ENCODE measurements around the gene PDIA5. TPM values are rescaled to one million over a fixed set of nuclear protein-coding genes. Genes with fewer than 3 reads are reported as not detected.

The PDIA5 gene
- total and polyA plus RNA-seq, 8 donors, result 19.8 to 29.3 (median 25.7) TPM

DNA sequence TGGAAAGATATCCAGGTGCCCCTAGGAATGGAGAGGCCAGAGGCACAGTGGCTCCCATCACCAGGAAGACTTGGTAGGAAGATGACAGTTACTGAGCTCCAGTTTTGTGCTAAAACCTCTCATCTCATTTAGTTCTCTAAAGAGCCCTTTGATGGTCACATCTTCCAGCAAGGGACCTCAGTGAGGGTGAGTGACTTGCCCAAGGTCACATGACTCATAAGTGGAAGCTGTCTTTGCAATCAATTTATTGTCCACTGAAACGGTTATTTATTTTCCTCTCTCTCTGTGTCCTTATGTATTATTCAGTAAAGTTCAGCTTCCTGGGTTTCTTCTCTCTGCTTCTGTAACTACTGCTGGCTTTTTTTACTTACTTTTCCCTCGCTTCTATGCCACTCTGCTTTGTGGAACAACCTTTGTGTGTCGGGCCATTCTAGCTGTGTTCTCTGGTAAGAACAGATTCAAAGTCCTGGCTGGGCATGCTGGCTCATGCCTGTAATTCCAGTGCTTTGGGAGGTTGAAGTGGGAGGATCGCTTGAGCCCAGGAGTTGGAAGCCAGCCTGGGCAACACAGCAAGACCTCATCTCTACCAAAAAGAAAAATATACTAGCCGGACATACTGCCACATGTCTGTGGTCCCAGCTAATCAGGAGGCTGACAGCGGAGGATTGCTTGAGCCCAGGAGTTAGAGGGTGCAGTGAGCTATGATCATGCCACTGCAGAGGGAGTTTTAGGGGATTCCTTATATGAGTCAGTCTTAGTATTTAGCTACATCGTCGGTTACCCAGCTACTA is 55.9 kb downstream of the PDIA5 start:
- FAIRE-seq, result no peak
- H3K27me3 ChIP-seq, result no peaks in the 10 kb centered on the region
- intact Hi-C loops (cut with DNase I), result no loop called here

DNA sequence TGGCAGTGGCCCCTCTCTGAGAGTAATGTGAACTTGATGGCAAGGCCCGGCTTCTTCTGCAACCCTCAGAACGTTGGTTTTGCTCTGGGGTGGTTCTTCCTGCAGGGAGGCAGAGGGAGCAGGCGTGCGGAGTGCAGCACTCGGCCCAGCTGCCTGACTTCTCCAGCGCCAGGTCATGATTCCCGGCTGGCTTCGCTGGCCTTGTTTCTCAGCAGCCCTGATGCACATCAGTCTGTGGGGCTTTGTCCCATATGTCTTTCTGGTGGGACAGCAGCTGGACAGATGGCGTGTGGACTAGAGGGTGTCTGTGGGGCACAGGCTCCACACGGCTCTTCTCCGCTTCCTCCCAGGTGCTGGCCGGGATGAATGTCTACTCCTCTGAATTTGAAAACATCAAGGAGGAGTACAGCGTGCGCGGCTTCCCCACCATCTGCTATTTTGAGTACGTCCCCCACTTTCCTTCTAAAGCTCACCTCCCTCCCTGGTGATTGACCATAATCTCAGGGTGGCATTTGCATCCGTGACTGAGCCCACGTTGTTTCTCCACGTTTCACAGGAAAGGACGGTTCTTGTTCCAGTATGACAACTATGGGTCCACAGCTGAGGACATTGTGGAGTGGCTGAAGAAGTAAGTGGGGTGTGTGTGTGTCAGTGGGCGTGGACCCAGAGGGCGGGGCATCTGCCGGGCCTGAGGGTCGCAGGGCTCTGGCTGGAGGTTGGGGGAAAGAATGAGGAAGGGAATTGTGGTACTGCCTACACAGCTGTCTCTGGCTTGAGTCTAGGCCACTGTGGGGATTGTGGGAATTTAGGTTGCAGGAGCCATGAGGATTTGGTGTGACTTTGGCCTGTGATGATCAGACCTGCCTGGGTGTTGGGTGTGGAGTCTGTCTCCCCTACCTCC is 57.1 kb downstream of the PDIA5 start:
- Histone ChIP-seq H3K4me3 (no peak overlapping the region), H3K36me3 (peaks cover 0 to 48% (median 5%) of the 10 kb centered on the region in 3 donors), H3K27ac (no peak overlapping the region), H3K9me3 (no peaks in the 10 kb centered on the region), H3K27me3 (no peaks in the 10 kb centered on the region), H3K4me1 (no peaks in the 10 kb centered on the region)
- WGBS, 2 donors, result 86 to 90% methylated on average over 24 of the region's 24 CpGs
- no peak for ATAC-seq
- peak in 1 of 6 donors; percentile 41 for DNase-seq
- no peak for TF ChIP-seq CTCF (IDR thresholded peaks at IDR 0.05)
- intact Hi-C loops (cut with DNase I), result no loop called here
- no peak for FAIRE-seq

More for the DNA sequence above, 55.9 kb downstream of the PDIA5 start:
- H3K9me3 ChIP-seq, result no peaks in the 10 kb centered on the region
- H3K27ac ChIP-seq, result no peak overlapping the region
- DNase-seq (no peak), ATAC-seq (no peak)
- TF ChIP-seq CTCF (IDR thresholded peaks at IDR 0.05), result no peak
- H3K36me3 ChIP-seq, result peaks cover 0 to 46% (median 7%) of the 10 kb centered on the region in 3 donors
- 73 to 74% methylated on average over 8 of the region's 8 CpGs for WGBS, 2 donors
- no peaks in the 10 kb centered on the region for H3K4me1 ChIP-seq
- H3K4me3 ChIP-seq, result no peak overlapping the region

GRCh38 chr3:123124971-123125370 is 58.1 kb downstream of the PDIA5 start:
- WGBS, 2 donors, result 94 to 99% methylated on average over 7 of the region's 7 CpGs
- ATAC-seq, result no peak
- Histone ChIP-seq H3K4me1 (no peaks in the 10 kb centered on the region), H3K27me3 (no peaks in the 10 kb centered on the region), H3K4me3 (no peak overlapping the region), H3K9me3 (no peaks in the 10 kb centered on the region), H3K36me3 (peaks cover 0 to 55% (median 5%) of the 10 kb centered on the region in 3 donors), H3K27ac (no peak overlapping the region)
- TF ChIP-seq CTCF (IDR thresholded peaks at IDR 0.05), result no peak
- DNase-seq, result no peak
- FAIRE-seq, result no peak
- intact Hi-C loops (cut with DNase I), result no loop called here

- ATAC-seq (no peak), FAIRE-seq (no peak), DNase-seq (peak in 1 of 6 donors; percentile 33)
- H3K27ac ChIP-seq, result no peak overlapping the region
- 76 to 87% methylated on average over 7 of the region's 7 CpGs for WGBS, 2 donors
- no peak overlapping the region for H3K4me3 ChIP-seq
- H3K9me3 ChIP-seq, result no peaks in the 10 kb centered on the region
- H3K4me1 ChIP-seq, result no peaks in the 10 kb centered on the region
- H3K36me3 ChIP-seq, result peaks cover 0 to 64% (median 5%) of the 10 kb centered on the region in 3 donors
- H3K27me3 ChIP-seq, result no peaks in the 10 kb centered on the region
- intact Hi-C loops (cut with DNase I), result no loop called here
- TF ChIP-seq CTCF (IDR thresholded peaks at IDR 0.05), result no peak
These were observed 59.2 kb downstream of the PDIA5 start for GRCh38 chr3:123126031-123126430.
